Thyroid gland (tissue), 4 donors: ENCODE measurements around the gene SPAAR. TPM values are rescaled to one million over a fixed set of nuclear protein-coding genes. Genes with fewer than 3 reads are reported as not detected.

Experiments
- DNase-seq, 2 donors: peaks; one replicate each; pipeline ENCODE4 v3.0.0-alpha.2; 2019
- H3K27ac ChIP-seq, 3 donors: fragments of 200-600 bp; sonication (generic); 1 replicate in 2 of 3; 2 replicates in 1 of 3; pipeline ENCODE4 v1.5.1; 2016 to 2019; ENCODE audit warnings: mild to moderate bottlenecking in 1 of 3, moderate library complexity in 1 of 3
- H3K27me3 ChIP-seq: fragments of 200-600 bp; sonication (generic); one replicate; pipeline ENCODE4 v1.5.1; 2019
- H3K36me3 ChIP-seq, 2 donors: fragments of 200-600 bp; sonication (generic); one replicate each; pipeline ENCODE4 v1.5.1; 2016 to 2019
- H3K4me1 ChIP-seq, 2 donors: fragments of 200-600 bp; sonication (generic); one replicate each; pipeline ENCODE4 v1.5.1; 2017 to 2019
- H3K4me3 ChIP-seq, 3 donors: fragments of 200-600 bp; sonication (generic); replicated peaks in 1 of 3; 1 replicate in 2 of 3; 2 replicates in 1 of 3; pipeline ENCODE4 v1.5.1; 2016; ENCODE audit warnings: mild to moderate bottlenecking in 1 of 3
- H3K9me3 ChIP-seq: fragments of 200-600 bp; sonication (generic); one replicate; pipeline ENCODE4 v1.5.1; 2017
- POLR2A ChIP-seq, 2 donors: fragments of 450-650 bp; IDR thresholded peaks; one replicate each; pipeline ENCODE4 v1.6.1; 2017; ENCODE audit warnings: antibody characterized with exemption in 2 of 2, mild to moderate bottlenecking in 2 of 2, moderate library complexity in 1 of 2
- WGBS, 2 donors: methylation state at CpG; one replicate each; pipeline ENCODE4 v1.1.5; 2017; 5-methylcytosine and 5-hydroxymethylcytosine counted together
- intact Hi-C: fragments of 100-400 bp; cut with DNase I; formaldehyde crosslinking; loops from one replicate; pipeline ENCODE4 v1.15.1; 2023
- total RNA-seq, 4 donors: library from RNA; depleted of rRNA; stranded (reverse); fragments of >200 nt; gene quantifications; one replicate each; pipeline ENCODE4 v1.2.3, GENCODE V29; 2016
- TF ChIP-seq, protein P1 (sequence below), 6 experiments: fragments of 200-600 bp in 3 of 6; fragments of 450-650 bp in 3 of 6; sonication (generic) in 3 of 6; IDR thresholded peaks; one replicate each; pipeline ENCODE4 v1.5.1; 2016 to 2019; ENCODE audit warnings: antibody characterized with exemption in 6 of 6, mild to moderate bottlenecking in 2 of 6, inconsistent platforms in 1 of 6, moderate library complexity in 1 of 6

The SPAAR gene
- total RNA-seq, 4 donors from 2014 or later, result 2.1 to 8.1 (median 3.6) TPM

DNA sequence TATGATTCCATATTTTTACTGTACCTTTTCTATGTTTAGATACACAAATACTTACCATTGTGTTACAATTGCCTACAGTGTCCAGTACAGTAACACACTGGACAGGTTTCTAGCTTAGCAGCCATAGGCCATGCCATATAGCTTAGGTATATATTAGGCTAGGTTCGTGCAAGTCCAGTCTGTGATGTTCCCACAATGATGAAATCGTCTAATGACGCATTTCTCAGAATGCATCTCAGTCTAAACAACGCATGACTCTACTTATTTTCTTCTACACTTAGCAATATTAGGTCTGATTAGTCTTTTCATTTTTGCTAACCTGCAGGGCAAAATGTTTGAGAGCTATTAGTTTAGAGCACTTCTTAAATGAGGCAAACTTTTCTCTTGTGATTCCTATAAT lies 26.0 kb downstream of the SPAAR start:
- intact Hi-C loops, result no loop called here
- TF ChIP-seq, protein P1, sequence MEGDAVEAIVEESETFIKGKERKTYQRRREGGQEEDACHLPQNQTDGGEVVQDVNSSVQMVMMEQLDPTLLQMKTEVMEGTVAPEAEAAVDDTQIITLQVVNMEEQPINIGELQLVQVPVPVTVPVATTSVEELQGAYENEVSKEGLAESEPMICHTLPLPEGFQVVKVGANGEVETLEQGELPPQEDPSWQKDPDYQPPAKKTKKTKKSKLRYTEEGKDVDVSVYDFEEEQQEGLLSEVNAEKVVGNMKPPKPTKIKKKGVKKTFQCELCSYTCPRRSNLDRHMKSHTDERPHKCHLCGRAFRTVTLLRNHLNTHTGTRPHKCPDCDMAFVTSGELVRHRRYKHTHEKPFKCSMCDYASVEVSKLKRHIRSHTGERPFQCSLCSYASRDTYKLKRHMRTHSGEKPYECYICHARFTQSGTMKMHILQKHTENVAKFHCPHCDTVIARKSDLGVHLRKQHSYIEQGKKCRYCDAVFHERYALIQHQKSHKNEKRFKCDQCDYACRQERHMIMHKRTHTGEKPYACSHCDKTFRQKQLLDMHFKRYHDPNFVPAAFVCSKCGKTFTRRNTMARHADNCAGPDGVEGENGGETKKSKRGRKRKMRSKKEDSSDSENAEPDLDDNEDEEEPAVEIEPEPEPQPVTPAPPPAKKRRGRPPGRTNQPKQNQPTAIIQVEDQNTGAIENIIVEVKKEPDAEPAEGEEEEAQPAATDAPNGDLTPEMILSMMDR (IDR thresholded peaks at IDR 0.05), result no peak
- no peak for TF ChIP-seq POLR2A (IDR thresholded peaks at IDR 0.05)
- no peak overlapping the region for H3K4me3 ChIP-seq
- no peaks in the 10 kb centered on the region for H3K36me3 ChIP-seq
- H3K4me1 ChIP-seq, result peaks cover 31 to 46% of the 10 kb centered on the region in 2 donors
- no peaks in the 10 kb centered on the region for H3K9me3 ChIP-seq
- 96 to 97% methylated on average over 4 of the region's 4 CpGs for WGBS, 2 donors
- no peak for DNase-seq
- H3K27me3 ChIP-seq, result no peaks in the 10 kb centered on the region
- H3K27ac ChIP-seq, result no peak overlapping the region

DNA sequence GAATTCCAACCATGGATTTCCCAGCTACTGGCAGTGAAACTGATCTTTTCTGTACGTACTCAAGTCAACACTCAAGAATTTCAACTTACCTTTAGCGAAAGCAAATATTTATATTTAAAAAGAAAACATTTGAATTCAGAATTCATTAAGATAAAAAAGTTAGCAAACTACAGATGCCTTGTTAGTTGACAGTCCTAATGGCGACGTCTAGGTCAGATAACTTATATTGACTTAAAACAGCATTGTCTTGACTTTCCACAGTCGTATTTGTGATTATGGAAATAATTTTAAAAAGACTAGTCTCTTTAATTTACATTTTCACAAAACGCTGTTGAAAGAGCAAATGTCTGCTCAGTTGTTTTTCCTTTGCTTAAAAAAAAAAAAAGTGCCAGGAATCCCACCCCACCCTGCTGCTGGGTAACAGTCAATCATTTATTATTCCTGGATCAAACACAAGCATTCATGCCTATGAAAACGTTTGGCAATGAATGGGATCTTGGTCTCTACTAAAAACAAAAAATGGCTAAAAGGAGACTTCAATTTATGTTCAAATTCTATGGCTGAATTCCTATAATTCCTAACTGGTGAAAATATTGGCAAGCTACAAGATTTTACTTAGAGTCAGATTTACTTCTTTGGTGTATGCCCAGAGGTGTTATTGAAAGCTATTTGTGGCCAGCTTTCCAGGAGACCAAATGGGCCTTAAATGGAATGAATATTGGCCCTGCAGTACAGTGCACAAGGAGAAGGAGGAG lies 26.6 kb downstream of the SPAAR start:
- Histone ChIP-seq H3K36me3 (no peaks in the 10 kb centered on the region), H3K27me3 (no peaks in the 10 kb centered on the region), H3K4me3 (no peak overlapping the region), H3K9me3 (no peaks in the 10 kb centered on the region), H3K27ac (peak overlapping the region in 1 of 3 donors; percentile 32), H3K4me1 (peaks cover 31 to 50% of the 10 kb centered on the region in 2 donors)
- DNase-seq, result no peak
- 65 to 77% methylated on average over 7 of the region's 7 CpGs for WGBS, 2 donors
- intact Hi-C loops, result no loop called here
- TF ChIP-seq, protein P1 (IDR thresholded peaks at IDR 0.05), result no peak
- no peak for TF ChIP-seq POLR2A (IDR thresholded peaks at IDR 0.05)

DNA sequence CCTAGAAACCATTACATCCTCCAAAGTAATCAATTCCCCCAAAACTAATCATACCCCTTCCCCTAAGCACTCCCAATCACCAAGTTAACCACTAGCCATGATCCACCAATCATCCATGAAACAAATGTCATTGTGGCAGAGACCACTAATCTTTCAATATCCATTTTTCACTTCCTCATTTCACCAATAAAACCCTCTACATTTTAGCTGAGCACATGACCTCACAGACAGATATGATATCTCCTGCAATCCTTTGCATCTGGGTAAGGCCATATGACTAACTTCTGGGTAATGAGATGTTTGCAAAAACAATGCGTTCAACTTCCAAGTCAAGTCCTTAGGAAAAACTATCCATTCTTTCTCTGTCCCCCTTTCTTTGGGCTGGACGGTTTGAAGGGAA lies 27.9 kb downstream of the SPAAR start:
- WGBS, 2 donors, result 90 to 96% methylated on average over 2 of the region's 2 CpGs
- TF ChIP-seq, protein P1 (IDR thresholded peaks at IDR 0.05), result no peak
- no peak for TF ChIP-seq POLR2A (IDR thresholded peaks at IDR 0.05)

DNA sequence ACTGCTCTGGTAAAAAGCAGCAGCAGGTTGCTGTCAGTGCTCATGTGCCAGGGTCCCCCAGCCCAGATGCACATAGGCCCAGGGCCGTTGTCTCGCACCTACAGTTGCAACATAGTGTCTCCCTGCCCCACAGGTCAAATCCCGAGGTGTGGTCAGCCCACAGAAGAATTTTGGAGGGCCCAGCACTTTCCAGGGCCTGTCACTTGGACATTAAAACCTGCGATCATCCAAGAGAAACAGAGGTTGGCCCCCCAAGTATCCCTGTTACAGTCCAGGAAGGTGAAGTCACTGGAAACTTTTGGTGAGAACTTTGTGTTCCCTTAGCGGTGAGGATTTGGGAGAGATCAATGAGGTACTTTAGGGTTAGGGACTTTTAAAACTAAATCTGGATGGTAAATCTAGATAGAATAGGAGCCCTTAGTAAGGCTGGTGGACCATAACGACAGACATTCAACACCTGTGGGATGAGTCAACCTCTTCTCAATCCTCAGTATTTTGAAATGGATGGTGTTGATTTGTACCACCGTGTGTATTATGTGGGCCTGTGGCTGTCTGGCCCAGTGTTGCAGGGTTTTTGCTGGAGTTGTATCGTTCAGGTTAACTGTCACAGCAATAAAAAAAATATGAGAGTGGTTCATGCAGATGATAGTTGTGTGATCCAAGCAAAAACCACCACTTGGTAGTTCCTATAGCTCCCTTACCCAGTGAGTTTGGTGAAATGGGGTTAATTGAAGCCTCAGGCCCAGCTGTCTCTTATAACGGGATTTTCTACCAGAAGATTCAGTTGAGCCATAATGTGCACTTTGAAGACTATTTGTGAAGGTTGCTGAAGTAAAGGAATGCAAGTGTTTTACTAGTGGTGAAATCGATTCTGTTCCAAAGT lies 29.4 kb downstream of the SPAAR start:
- TF ChIP-seq, protein P1 (IDR thresholded peaks at IDR 0.05), result no peak
- TF ChIP-seq POLR2A (IDR thresholded peaks at IDR 0.05), result no peak
- Histone ChIP-seq H3K4me1 (peaks cover 35 to 58% of the 10 kb centered on the region in 2 donors), H3K36me3 (no peaks in the 10 kb centered on the region), H3K4me3 (no peak overlapping the region), H3K27me3 (no peaks in the 10 kb centered on the region), H3K27ac (peak overlapping the region in 2 of 3 donors; percentile 55 to 57), H3K9me3 (no peaks in the 10 kb centered on the region)
- intact Hi-C loops, result no loop called here
- no peak for DNase-seq
- WGBS, 2 donors, result 71 to 77% methylated on average over 10 of the region's 10 CpGs

More for the DNA sequence above, 27.9 kb downstream of the SPAAR start:
- Histone ChIP-seq H3K4me3 (no peak overlapping the region), H3K4me1 (peaks cover 31 to 52% of the 10 kb centered on the region in 2 donors), H3K36me3 (no peaks in the 10 kb centered on the region), H3K27me3 (no peaks in the 10 kb centered on the region), H3K9me3 (no peaks in the 10 kb centered on the region), H3K27ac (no peak overlapping the region)
- DNase-seq, result no peak
- intact Hi-C loops, result no loop called here
